ENCODE results near the gene TMCO6.

The TMCO6 gene

DNA sequence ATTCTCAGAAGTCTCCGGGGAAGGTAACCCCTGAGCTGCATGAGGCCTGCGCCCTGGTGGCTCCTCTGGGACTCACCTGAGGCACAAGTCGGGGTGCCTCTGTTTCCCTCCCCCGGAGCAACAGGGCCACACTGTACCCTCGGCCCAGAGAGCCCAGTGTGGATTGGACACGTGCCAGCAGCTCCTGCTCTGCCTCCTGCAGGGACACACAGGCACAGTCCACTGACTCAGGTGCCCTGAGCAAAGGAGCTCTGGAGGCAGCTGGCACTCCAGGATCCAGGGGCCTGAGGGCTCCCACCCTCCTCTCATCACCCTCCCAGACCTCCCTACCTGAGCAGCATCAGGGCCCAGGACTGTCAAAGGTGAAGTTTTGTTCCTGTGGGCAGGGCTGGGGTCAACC lies 45.1 kb upstream of the TMCO6 start:
- no peak for DNase-seq
- H3K9ac ChIP-seq (ENCODE audit: low read depth, low read length), result no peak overlapping the region
- no peaks in the 10 kb centered on the region for H3K79me2 ChIP-seq (ENCODE audit: insufficient read depth, low read length)
- no peak for ATAC-seq (ENCODE audit: insufficient read depth, low read depth)
- H2AFZ ChIP-seq (ENCODE audit: low read depth, low read length), result no peak overlapping the region
- H4K20me1 ChIP-seq (ENCODE audit: insufficient read depth, low read length), result no peaks in the 10 kb centered on the region
- H3K4me1 ChIP-seq (ENCODE audit: insufficient read depth, low read length), result no peaks in the 10 kb centered on the region
- H3K9me3 ChIP-seq (ENCODE audit: insufficient read depth, low read length, severe bottlenecking), result no peaks in the 10 kb centered on the region
- no peaks in the 10 kb centered on the region for H3K36me3 ChIP-seq (ENCODE audit: insufficient read depth, low read length)
- no peak overlapping the region for H3K4me2 ChIP-seq (ENCODE audit: insufficient read depth, low read length)
- H3K27ac ChIP-seq (ENCODE audit: low read length), result no peak overlapping the region
- TF ChIP-seq CTCF (IDR thresholded peaks at IDR 0.05; ENCODE audit: borderline replicate concordance, extremely low read depth, low read length, poor library complexity, severe bottlenecking) (no peak), EZH2 (IDR thresholded peaks at IDR 0.05; ENCODE audit: borderline replicate concordance, low read depth, low read length, severe bottlenecking) (no peak)
- H3K4me3 ChIP-seq (ENCODE audit: low read depth in 1 of 2, low read length in 2 of 2), result no peak overlapping the region
- no peaks in the 10 kb centered on the region for H3K27me3 ChIP-seq (ENCODE audit: insufficient read depth, low read length, poor library complexity)

GRCh38 chr5:140595538-140596300 lies 43.5 kb upstream of the TMCO6 start:
- no peak for DNase-seq

DNA sequence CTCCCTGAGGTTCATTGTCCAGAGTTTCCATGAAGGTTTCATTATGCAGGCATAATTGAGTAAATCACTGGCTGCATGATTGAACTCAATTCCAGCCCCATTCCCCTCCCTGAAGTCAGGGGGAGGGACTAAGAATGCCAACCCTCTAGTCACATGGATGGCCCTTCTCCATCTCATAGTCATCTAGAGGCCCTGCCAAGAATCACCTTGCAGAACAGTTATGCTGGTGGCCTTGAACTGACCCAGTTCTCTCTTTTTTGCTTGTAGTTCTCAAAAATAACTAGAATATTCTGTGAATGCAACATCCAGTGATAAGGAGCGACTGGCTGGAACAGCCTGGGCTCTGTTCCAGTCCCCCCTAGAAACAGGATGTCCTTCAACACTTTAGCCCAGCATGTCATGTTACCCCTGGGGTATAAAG lies 42.9 kb upstream of the TMCO6 start:
- no peak overlapping the region for H2AFZ ChIP-seq (ENCODE audit: low read depth, low read length)
- H3K79me2 ChIP-seq (ENCODE audit: insufficient read depth, low read length), result no peaks in the 10 kb centered on the region
- H4K20me1 ChIP-seq (ENCODE audit: insufficient read depth, low read length), result no peaks in the 10 kb centered on the region
- no peak overlapping the region for H3K4me3 ChIP-seq (ENCODE audit: low read depth in 1 of 2, low read length in 2 of 2)
- no peaks in the 10 kb centered on the region for H3K36me3 ChIP-seq (ENCODE audit: insufficient read depth, low read length)
- no peak overlapping the region for H3K9ac ChIP-seq (ENCODE audit: low read depth, low read length)
- no peak overlapping the region for H3K4me2 ChIP-seq (ENCODE audit: insufficient read depth, low read length)
- no peak for ATAC-seq (ENCODE audit: insufficient read depth, low read depth)
- H3K27ac ChIP-seq (ENCODE audit: low read length), result no peak overlapping the region
- DNase-seq, result no peak
- TF ChIP-seq CTCF (IDR thresholded peaks at IDR 0.05; ENCODE audit: borderline replicate concordance, extremely low read depth, low read length, poor library complexity, severe bottlenecking), result no peak
- no peaks in the 10 kb centered on the region for H3K9me3 ChIP-seq (ENCODE audit: insufficient read depth, low read length, severe bottlenecking)
- no peaks in the 10 kb centered on the region for H3K27me3 ChIP-seq (ENCODE audit: insufficient read depth, low read length, poor library complexity)
- no peaks in the 10 kb centered on the region for H3K4me1 ChIP-seq (ENCODE audit: insufficient read depth, low read length)

More at GRCh38 chr5:140595538-140596300, 43.5 kb upstream of the TMCO6 start:
- ATAC-seq (ENCODE audit: insufficient read depth, low read depth), result no peak
- H3K36me3 ChIP-seq (ENCODE audit: insufficient read depth, low read length), result no peaks in the 10 kb centered on the region
- no peaks in the 10 kb centered on the region for H4K20me1 ChIP-seq (ENCODE audit: insufficient read depth, low read length)
- no peaks in the 10 kb centered on the region for H3K27me3 ChIP-seq (ENCODE audit: insufficient read depth, low read length, poor library complexity)
- no peak overlapping the region for H2AFZ ChIP-seq (ENCODE audit: low read depth, low read length)
- H3K4me1 ChIP-seq (ENCODE audit: insufficient read depth, low read length), result no peaks in the 10 kb centered on the region
- H3K4me2 ChIP-seq (ENCODE audit: insufficient read depth, low read length), result no peak overlapping the region
- no peak for TF ChIP-seq EZH2 (IDR thresholded peaks at IDR 0.05; ENCODE audit: borderline replicate concordance, low read depth, low read length, severe bottlenecking)
- no peak for TF ChIP-seq CTCF (IDR thresholded peaks at IDR 0.05; ENCODE audit: borderline replicate concordance, extremely low read depth, low read length, poor library complexity, severe bottlenecking)
- no peak overlapping the region for H3K4me3 ChIP-seq (ENCODE audit: low read depth in 1 of 2, low read length in 2 of 2)
- no peaks in the 10 kb centered on the region for H3K79me2 ChIP-seq (ENCODE audit: insufficient read depth, low read length)
- H3K9me3 ChIP-seq (ENCODE audit: insufficient read depth, low read length, severe bottlenecking), result no peaks in the 10 kb centered on the region
- H3K27ac ChIP-seq (ENCODE audit: low read length), result no peak overlapping the region
- H3K9ac ChIP-seq (ENCODE audit: low read depth, low read length), result no peak overlapping the region
